NK-92 (cell line): Measurements from ENCODE around the gene SF3B4.

Experiments
- DNase-seq: peaks from one replicate; lab custom pipeline; 2025; ENCODE audit not compliant: unreplicated experiment; lab: John Stamatoyannopoulos, UW

SF3B4 gene

DNA sequence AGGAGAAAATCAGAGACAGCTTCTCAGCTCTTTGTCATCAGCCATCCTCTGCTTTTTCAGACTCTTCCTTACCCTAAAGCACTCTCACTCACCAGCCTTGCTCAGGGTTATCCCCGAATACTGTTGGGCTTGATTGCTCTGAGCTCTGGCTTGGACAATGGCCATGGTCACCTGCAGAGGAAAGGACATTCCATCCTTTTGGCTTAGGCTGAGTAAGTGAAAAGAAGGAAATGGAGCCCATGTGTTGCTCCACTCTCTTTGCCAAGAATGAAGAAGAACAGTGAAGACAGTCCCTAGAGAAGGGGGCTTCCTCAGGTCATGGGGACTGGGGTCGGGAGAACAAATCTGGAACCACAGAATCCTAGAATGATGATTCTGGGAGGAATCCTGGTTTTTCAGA lies 6.8 kb upstream of the SF3B4 start:
- no peak for DNase-seq

DNA sequence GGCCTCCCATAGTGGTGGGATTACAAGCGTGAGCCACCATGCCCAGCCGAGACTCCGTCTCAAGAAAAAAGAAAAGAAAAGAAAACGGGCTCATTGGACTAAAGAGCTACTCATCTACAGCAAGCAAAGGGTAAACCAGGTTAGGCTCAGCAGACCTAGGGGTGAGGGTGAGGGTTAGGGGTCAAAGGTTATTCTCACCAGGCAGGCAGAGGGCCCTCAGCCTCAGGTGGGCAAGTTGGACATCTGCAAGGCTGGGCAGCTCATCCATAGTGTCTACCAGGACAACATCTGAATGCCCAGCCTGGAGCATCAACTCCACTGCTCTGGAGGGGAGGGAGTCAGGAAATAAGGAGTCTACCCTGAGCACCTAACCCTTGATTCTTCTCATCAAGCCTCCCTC lies 5.6 kb upstream of the SF3B4 start:
- DNase-seq, result no peak

DNA sequence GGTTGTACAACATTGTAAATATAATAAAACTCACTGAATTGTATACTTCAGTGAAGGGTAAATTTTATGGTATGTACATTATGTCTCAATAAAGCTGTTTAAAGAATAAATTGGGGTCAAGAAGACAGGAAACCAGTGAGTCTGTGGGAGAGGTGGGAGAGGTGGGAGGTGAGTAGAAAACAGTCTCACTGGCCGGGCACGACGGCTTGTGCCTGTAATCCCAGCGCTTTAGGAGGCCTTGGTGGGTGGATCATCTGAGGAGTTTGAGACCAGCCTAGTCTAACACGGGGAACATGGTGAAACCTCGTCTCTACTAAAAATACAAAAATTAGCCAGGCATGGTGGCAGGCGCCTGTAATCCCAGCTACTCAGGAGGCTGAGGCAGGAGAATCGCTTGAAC lies 4.9 kb upstream of the SF3B4 start:
- no peak for DNase-seq

DNA sequence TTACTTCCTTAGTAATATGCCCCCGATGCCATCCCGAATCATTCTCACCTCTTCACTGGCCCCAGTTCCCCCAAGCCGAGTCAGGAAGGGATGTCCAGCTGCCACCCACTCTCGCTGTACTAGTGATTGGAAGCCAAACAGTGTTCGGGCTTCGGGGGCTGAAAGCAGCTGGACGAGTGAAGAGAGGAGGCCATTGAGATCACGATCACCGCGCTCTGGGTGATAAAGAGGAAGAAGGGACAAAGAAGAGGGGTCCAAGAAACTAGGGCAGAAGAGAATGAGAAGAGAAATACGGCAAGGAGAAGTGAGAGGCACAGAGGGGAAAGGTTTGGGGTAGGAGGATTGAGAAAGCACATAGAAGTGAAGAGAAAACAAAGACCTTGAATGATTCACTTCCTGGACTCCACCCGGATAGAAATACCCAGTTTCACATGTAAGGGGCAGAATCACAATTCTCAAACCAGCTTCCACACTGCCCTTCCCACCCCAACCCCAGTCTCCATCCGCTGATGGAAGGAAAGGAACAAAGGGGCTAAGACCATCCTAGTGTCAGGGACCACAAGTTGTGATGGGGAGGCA lies 3.7 kb upstream of the SF3B4 start:
- no peak for DNase-seq

DNA sequence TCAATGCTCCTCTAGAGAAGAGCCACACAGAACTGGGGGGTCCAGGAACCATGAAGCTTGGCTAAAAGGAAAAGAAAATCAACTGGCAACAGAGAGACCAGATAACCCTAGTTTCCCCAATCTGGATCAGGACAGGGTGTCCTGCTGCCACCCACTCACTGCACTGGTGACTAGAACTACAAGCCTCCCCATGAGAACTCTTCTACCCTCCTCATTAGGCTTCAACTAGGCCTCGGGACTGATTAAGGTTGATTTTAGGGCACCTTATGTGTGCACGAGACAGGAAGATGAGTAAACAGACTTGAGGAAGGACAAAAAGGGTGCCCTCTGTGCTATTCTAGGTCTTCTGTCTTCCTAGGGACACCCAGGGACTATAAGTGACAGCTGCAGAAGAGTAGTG lies 2.3 kb upstream of the SF3B4 start:
- no peak for DNase-seq

DNA sequence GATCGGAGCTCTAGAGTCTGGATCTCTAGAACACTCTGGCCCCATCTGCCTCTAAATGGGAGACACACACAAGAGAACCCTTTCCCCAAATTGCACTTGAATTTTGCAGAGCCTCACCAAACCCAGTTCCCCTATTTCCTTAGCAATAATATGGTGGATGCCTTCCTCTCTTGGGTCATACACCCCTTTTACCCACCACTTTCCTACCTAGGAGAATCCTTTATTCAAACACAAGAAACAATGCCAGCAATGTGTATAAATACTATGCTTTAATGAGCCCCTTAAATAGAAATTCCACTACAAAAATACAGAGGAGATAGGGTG lies 760 bp upstream of the SF3B4 start:
- no peak for DNase-seq

DNA sequence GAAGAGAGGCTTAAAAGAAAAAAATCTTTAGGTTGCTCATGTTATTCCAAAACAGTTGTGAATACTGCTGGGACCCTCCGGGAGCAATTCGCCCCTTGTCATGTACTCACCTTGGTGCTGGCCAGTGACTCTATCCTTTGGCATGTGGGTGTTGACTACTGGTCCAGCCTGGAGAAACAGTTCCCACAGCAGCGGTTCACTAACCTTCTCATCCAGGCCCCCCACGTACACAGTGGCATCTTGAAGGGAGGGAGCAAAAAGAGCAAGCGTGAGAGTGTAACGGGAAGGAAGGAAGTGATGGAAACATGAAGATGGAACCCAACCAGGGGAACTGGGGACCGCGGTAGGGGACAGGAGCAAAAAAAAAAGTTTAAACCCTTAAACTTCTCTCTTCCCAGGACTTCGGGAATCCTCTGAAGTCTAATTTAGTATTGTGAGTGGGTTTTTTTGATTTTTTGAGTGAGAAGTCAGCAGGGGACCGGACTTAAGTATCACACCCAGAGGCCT lies 494 bp downstream of the SF3B4 start:
- no peak for DNase-seq

DNA sequence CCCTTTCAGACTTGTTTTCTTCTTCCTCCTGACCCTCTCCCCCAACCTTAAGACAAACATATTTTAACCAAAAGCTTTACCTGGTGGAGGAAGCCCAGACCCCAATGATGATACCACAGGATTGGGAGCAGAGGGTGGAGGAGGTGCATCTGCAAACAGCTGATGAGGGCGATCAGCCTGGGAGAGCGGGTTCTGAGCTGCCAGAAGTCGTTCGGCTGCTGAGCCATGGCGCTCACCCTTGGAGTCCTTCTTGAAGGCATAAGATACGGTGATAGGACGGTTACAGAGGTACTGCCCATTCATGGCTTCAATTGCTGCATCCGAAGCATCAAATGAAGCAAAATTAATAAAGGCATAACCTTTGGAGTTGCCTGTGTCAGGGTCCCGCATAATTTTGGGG lies 1.3 kb downstream of the SF3B4 start:
- no peak for DNase-seq

DNA sequence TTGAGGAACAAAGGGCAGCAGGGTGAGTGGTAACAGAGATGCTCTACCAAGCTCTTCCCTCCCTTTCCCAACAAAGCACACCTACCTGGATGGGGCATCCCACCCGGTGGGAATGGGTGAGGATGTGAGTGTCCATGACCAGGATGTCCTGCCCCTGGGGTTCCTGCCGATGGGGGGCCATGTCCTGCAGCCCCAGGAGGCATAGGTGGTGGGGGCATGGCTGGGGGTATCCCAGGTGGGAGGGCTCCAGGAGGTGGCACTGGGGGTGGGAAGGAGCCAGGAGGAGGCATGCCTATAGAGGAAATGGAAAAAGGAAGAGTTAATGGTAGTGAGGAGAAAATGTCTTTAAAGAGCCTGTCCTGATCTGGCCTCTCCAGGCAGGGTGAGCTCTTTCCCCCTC lies 1.9 kb downstream of the SF3B4 start:
- DNase-seq, result no peak

DNA sequence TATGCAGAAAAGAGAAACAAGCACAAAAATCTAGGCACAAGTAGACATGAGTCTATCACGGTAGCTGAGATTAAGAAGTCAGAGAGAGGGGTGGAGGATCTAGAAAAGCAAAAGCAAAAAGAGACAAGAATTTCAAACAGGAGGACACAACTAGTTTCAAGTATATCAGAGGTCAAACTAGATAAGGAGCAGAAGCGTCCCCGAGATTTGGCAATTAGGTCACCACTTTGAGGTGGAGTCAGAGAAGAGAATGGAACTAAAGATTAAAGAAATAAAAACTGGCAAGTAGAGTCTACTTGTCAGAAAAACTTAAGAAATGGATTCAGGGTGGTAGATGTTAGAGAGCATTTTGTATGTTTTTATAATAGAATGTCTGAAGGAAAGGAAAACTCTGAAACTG lies 2.3 kb downstream of the SF3B4 start:
- DNase-seq, result no peak

DNA sequence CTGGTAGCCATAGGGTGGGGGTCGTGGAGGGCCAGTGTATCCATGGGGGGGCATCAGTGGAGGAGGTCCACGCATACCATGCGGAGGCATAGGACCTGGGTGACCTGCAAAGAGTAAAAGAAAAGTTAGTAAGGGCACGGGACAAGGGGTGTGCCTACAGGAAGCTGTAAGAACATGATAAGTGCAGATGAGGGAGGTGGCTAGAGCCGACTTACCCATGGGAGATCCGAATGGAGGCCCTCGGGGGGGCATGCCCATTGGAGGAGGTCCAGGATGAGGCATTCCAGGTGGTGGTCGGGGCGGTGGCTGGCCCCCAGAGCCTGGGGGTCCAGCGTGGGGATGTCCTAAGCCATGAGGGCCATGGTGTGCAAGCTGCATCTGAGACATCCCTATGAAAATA lies 4.0 kb downstream of the SF3B4 start:
- DNase-seq, result no peak

DNA sequence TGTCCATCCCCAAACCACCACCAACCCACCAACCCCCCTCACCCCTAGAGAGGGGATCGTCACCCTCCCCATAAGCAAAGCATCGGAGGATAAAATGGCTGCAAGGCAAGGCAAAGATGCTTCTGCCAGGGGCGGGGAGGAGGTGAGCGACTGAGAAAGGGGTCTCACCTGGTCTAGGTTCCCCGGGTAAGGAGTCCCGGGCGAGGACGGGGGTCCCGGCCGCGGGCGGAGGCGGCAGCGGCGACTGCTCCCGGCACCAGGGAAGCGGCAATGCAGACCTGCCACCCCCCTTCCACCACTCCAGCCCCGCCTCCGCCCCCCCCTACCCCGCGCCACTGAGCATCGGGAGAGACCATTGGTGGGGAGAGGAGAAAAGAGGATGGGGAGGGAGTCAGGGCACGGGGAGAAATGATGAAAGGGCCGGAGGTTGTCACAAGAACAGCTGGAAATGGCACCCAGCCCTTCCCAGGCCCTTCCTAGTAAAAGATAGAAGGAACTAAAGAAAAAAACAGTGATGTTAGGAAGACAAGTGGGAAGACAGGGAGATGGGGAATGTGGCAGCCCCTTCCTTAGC lies 9.9 kb downstream of the SF3B4 start, which contains the start of gene SV2A:
TSS of gene SV2A (minus strand) at position 274 of the 574 bp plus-strand sequence. CDS start 4,004 bp downstream, outside the sequence.
- no peak for DNase-seq

DNA sequence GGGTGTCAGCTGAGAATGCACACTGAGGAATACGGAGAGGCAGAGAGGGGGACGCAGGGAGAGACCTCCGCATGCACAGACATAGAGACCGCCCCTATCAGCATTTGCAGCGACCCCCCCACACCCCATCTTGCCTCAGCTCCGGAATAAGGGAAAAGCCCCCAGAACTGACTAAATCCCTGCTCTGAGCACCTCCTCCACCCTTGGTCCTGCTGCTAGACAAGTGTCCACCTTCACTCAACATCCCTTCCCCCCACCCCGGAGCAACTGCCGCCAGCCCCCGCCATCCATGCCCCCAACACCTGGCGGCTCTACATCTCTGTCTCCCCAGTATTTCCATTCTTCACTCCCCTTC lies 10.7 kb downstream of the SF3B4 start:
- DNase-seq, result no peak

DNA sequence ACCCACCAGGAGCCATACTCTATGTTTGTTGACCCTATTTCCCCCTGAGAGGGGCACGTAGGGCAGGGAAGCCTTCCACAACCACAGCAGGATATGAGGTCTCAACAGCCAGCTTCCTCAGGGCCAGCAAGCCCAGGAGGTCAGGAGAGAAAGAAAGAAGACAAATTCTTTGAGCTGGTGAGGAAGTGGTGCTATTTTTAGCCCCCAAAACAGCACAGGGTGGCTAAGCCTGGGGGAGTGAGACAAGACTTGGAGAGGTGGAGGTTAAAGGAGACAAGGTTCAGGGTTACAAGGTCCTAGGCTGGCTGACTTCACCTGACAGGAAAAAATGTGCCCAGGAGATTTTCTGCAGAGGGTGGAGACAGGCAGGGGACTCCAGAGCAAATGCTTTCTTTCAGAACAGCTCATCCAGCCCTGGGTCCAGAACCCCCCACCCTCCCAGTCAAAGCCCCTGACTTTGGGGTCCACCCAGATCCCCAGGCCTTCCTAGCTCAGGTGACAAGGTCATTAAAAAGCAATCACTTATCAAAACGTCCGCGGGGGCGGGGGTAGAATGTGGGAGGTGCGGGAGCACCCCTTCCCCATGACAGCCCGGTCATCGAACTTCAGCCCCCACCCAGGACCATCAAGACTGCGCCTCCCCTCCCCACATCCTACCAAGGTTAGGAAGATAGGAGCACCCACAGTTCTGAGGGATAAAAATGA lies 11.3 kb downstream of the SF3B4 start:
- DNase-seq, result no peak

DNA sequence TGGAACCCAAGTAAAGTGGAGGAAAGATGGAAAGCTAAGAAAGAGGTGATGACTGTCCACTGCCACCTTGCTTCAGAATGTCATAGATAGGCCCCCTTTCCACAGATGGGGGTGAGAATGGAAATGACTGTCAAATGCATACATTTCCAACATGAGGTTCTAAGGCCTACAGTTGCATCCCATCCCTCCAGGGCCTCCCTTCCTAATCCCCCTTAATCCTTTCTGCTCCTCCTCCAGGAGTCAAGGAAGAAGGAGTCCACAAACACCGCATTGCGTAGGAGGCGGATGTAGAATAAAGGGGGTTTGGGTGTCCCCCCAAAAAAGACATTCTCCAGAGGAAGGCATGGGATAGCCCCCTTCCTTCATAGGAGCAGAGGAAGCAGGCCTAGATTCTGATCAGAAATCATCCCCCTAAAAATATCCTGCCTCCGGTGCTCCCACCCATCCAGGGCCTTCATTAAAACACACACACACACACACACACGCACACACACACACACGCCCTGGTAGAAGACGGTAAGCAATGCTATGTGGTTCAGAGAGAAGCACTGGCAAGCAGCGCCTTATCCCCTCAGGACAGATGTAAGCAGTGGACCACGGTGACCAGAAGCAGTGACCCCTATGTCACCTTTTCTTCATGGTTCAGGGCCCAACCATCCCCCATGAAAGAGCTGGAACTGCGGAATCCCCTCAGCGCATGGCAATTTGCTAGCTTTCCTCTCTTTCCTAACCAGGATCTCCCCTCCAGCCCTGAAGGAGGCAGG lies 12.0 kb downstream of the SF3B4 start:
- no peak for DNase-seq

DNA sequence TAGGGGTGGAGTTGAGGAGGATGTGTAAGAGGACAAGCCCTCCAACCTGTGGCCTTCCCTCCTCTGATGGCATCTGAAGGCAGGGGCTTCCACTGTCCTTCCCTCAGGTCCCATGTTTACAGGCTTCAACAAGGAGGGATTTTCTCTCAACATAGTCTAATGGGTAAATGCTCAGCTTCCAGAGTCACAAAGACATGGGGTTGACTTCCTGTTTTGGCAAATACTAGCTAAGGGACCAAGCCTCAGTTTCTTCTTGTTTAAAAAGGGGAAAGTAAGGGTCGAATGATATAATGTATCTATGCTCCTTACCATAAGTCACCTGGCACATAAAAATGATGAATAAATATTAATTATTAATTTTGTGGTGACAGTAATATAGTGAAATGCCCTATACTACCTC lies 13.1 kb downstream of the SF3B4 start:
- no peak for DNase-seq

DNA sequence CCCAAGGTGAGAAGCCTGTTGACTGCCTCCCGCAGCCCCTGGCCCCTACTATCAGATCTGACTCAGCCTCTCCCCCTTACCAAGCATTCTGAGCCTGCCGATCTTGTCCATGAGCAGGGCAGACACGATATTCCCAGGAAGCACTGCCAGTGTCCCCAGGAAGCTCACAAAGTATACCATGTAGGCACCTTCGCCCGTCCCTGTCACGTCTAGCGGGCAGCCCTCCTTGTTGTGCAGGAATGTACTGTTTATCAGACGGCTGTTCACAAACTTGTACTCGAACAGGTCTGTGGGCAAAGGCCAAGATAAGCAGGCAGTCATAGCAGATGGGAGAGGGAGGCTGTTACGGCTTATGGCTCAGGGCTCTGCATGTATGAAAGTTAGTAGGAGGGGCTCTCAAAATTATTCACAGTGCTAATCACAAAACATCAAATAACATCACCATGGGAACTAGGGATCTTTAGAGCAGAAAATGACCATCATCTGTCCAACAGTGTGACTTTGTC lies 21.0 kb downstream of the SF3B4 start:
- DNase-seq, result no peak

DNA sequence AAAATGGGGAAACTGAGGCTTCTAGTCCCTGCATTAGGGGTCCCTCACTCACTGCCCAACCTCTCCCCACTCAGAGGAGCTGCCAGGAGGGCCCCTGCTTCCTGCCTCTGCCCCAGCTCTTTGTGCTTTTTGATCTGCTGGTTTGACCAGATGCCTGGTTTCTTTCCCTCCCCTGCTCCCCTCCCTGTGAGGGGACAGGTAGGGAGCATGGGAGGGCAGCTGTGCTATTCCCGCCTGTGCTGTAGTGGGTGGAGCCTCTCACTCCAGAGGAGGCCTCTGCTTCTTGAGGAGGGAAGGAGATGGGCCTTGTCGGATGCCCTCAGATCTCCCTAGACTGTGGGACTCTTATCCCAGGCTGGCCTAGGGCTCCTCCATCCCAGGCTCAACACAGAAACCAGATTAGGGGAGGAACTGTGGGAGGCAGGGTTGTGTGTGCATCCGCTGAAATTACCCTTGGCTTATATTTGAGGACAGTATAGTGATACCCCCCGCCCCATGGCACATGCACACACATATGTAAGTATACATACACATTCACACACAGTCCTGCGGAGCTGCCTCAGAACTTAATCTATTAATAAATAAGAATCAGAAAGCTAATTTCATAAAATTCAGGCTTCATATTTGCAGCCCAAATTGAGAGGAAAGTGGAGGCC lies 23.6 kb downstream of the SF3B4 start:
- DNase-seq, result no peak

DNA sequence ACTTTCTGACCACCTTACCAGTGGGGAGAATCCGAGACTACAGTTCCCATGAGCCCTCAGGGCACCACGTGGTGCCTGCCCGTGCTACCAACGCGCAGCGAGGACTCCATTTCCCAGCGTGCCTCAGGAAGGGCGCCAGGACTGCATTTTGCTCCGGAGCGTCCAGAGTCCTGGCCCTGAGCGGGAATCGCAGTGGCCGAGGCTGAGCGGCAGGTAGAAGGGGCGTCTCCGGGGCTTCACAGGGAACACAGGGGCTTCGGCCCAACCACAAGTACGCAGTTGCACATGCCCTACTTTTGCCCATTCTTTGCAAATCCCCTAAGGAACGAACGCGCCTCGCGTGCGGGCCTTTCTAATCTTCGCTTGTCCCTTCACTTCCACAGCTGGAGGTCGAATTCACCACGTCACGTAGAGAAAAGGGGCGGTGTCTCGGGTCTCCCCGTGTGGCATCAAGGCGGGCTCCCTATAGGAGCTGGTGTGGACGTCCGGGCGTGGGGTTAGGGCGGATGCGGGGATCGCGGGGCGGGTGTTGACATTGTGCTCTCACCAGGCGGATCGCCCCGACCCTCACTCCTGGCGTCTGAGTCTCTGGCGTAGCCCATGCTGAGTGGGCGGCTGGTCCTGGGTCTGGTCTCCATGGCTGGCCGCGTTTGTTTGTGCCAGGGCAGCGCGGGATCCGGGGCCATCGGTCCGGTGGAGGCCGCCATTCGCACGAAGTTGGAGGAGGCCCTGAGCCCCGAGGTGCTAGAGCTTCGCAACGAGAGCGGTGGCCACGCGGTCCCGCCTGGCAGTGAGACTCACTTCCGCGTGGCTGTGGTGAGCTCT lies 27.9 kb downstream of the SF3B4 start, which contains the start of gene BOLA1:
TSS of gene BOLA1 (plus strand) at position 109 of the 825 bp plus-strand sequence. CDS start at position 601, 492 bp downstream.
- no peak for DNase-seq

DNA sequence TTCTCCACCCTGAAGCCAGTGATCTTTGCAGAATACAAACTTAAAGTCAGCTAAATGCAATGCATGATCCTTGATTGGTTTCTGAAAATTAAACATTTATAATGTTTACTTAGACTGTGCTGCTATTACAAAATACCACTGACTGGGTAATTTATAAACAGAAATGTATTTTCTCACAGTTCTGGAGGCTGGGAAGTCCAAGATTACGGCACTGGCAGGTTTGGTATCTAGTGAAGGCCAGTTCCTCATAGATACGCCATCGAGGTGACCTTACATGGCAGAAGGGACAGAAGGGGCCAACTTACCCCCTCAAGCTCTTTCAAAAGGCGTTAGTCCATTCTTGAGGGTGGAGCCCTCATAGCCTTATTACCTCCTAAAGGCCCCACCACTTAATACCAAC lies 31.0 kb downstream of the SF3B4 start:
- DNase-seq, result no peak

DNA sequence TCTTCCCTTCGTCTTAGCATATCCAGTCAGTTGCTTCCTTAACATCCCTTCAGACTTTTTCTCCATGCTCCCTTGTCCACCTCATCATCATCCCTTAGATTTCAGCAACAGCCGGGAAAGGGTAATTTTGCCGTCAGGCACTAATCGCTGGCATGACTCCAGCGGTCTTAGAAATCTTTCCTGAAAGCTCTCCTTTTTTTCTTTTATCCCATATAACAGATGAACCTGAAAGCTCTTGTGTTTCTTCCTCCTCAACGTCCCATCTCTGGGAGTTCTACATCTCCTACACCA lies 38.7 kb downstream of the SF3B4 start:
- no peak for DNase-seq
